HCT116 (cell line): ENCODE measurements around the gene GRM2. TPM values are rescaled to one million over a fixed set of nuclear protein-coding genes. Genes with fewer than 3 reads are reported as not detected.

Source experiments
- ATAC-seq: fragments of 200-7000 bp; cut with Tn5 transposase; 2 replicates; pipeline ENCODE4 v1.9.1; 2020; ENCODE audit warnings: mild to moderate bottlenecking, moderate library complexity
- BruUV-seq: library from RNA; stranded (reverse); fragments of 400-500 nt; replicated peaks from 2 replicates; lab custom pipeline; 2021; lab: Mats Ljungman, UMichigan
- CTCF ChIA-PET: fragments of 300-600 bp; sonication (Branson Sonifier 250); formaldehyde crosslinking; loops from one replicate; lab custom pipeline; 2021; ENCODE audit warnings: antibody characterized with exemption; lab: Charles Lee
- POLR2A ChIA-PET: fragments of 300-600, 350-600 bp; sonication (Branson Sonifier 250); formaldehyde crosslinking; loops from one replicate; lab custom pipeline; 2021; ENCODE audit warnings: antibody characterized with exemption; lab: Charles Lee
- RAD21 ChIA-PET, 2 experiments: fragments of 300-600 bp; sonication (Branson Sonifier 250); formaldehyde crosslinking; loops; one replicate each; lab custom pipeline; 2023; ENCODE audit warnings: low total read pairs in 2 of 2; ENCODE audit not compliant: uncharacterized antibody in 2 of 2, unreplicated experiment in 2 of 2, low non-redundant PET in 1 of 2; lab: Charles Lee
- DNase-seq: peaks from one replicate; pipeline ENCODE4 v3.0.0-alpha.2; 2010; ENCODE audit warnings: low read depth, low spot score
- H2AFZ ChIP-seq: fragments of 200-600 bp; shearing (Covaris generic), sonication (generic); 2 replicates; pipeline ENCODE4 v1.6.1; 2017; ENCODE audit warnings: low read depth, mixed run types, mixed read lengths, antibody characterized with exemption, low read length; ENCODE audit not compliant: poor library complexity, severe bottlenecking
- H3K27ac ChIP-seq: 2 replicates; pipeline ENCODE4 v1.5.1; 2012; ENCODE audit warnings: low read depth, low read length
- H3K27me3 ChIP-seq: fragments of 200-600 bp; sonication (generic); 2 replicates; pipeline ENCODE4 v1.6.1; 2016; ENCODE audit warnings: mixed run types, low read length, mixed read lengths; ENCODE audit not compliant: insufficient read depth
- H3K36me3 ChIP-seq, 2 experiments: fragments of 200-500 bp in 1 of 2; fragments of 200-600 bp in 1 of 2; sonication (Bioruptor generic) in 1 of 2; sonication (generic) in 1 of 2; 2 replicates each; pipeline versions ENCODE4 v1.5.1 to v1.6.1; 2014 to 2016; ENCODE audit warnings: low read length in 2 of 2, inconsistent platforms in 1 of 2, mixed read lengths in 1 of 2, mixed run types in 1 of 2; ENCODE audit not compliant: insufficient read depth in 2 of 2, control insufficient read depth in 1 of 2
- H3K4me1 ChIP-seq, 2 experiments: fragments of 200-600 bp in 1 of 2; sonication (generic) in 1 of 2; 2 replicates each; pipeline versions ENCODE4 v1.5.1 to v1.6.1; 2012 to 2017; ENCODE audit warnings: low read length in 2 of 2, inconsistent platforms in 1 of 2, mild to moderate bottlenecking in 1 of 2, mixed read lengths in 1 of 2, mixed run types in 1 of 2, moderate library complexity in 1 of 2; ENCODE audit not compliant: insufficient read depth in 2 of 2, control insufficient read depth in 1 of 2
- H3K4me2 ChIP-seq: fragments of 200-600 bp; sonication (generic); 2 replicates; pipeline ENCODE4 v1.6.1; 2017; ENCODE audit warnings: mixed run types, low read length, mixed read lengths
- H3K4me3 ChIP-seq, 2 experiments: fragments of 200-600 bp in 1 of 2; sonication (generic) in 1 of 2; replicated peaks in 1 of 2; 2 replicates each; pipeline ENCODE4 v1.5.1; 2011 to 2016; ENCODE audit warnings: low read length in 2 of 2, control low read depth in 1 of 2, low read depth in 1 of 2, mild to moderate bottlenecking in 1 of 2, mixed read lengths in 1 of 2, mixed run types in 1 of 2
- H3K79me2 ChIP-seq: fragments of 200-600 bp; sonication (generic); 2 replicates; pipeline ENCODE4 v1.6.1; 2017; ENCODE audit warnings: mild to moderate bottlenecking, mixed run types, low read length, moderate library complexity, mixed read lengths; ENCODE audit not compliant: insufficient read depth
- H3K9ac ChIP-seq: fragments of 200-600 bp; sonication (generic); 2 replicates; pipeline ENCODE4 v1.6.1; 2016; ENCODE audit warnings: low read length, mixed read lengths
- H3K9me2 ChIP-seq: fragments of 200-600 bp; sonication (generic), shearing (Covaris generic); 2 replicates; pipeline ENCODE4 v1.6.1; 2017; ENCODE audit warnings: mixed run types, mild to moderate bottlenecking, moderate library complexity; ENCODE audit not compliant: insufficient read depth
- H3K9me3 ChIP-seq, 2 experiments: fragments of 200-500 bp in 1 of 2; fragments of 200-600 bp in 1 of 2; sonication (Bioruptor generic) in 1 of 2; sonication (generic) in 1 of 2; 2 replicates each; pipeline ENCODE4 v1.6.1; 2014 to 2017; ENCODE audit warnings: low read length in 2 of 2, mixed read lengths in 2 of 2, inconsistent platforms in 1 of 2, low read depth in 1 of 2, mild to moderate bottlenecking in 1 of 2, mixed run types in 1 of 2, moderate library complexity in 1 of 2; ENCODE audit not compliant: control insufficient read depth in 1 of 2, insufficient read depth in 1 of 2
- H4K20me1 ChIP-seq: fragments of 200-600 bp; sonication (generic), shearing (Covaris generic); 2 replicates; pipeline ENCODE4 v1.6.1; 2017; ENCODE audit warnings: mixed run types, mild to moderate bottlenecking, moderate library complexity; ENCODE audit not compliant: insufficient read depth
- ATF3 ChIP-seq: IDR thresholded peaks from 2 replicates; pipeline ENCODE4 v1.6.1; 2012
- CTCF ChIP-seq, 3 experiments: fragments of 200-600 bp in 1 of 3; sonication (generic) in 1 of 3; IDR thresholded peaks in 2 of 3; conservative IDR thresholded peaks in 1 of 3; 2 replicates each; pipeline ENCODE4 v1.5.1; 2012 to 2017; ENCODE audit warnings: low read depth in 2 of 3, low read length in 2 of 3, antibody characterized with exemption in 1 of 3, borderline replicate concordance in 1 of 3, control low read depth in 1 of 3, mild to moderate bottlenecking in 1 of 3, mixed read lengths in 1 of 3, mixed run types in 1 of 3, moderate library complexity in 1 of 3; ENCODE audit not compliant: insufficient read depth in 1 of 3
- EZH2phosphoT487 ChIP-seq: fragments of 200-600 bp; IDR thresholded peaks from 2 replicates; pipeline ENCODE4 v1.6.1; 2018; ENCODE audit warnings: antibody characterized with exemption, borderline replicate concordance
- RAD21 ChIP-seq: IDR thresholded peaks from 2 replicates; pipeline ENCODE4 v1.6.1; 2012; ENCODE audit warnings: low read depth, mild to moderate bottlenecking
- REST ChIP-seq: IDR thresholded peaks from 2 replicates; pipeline ENCODE4 v1.6.1; 2012; ENCODE audit warnings: low read depth
- intact Hi-C: fragments of 100-400 bp; cut with micrococcal nuclease; formaldehyde crosslinking; loops from 2 replicates; pipeline ENCODE4 v1.10.0; 2022
- total RNA-seq: library from RNA; stranded (reverse); gene quantifications from one replicate; pipeline ENCODE4 v1.2.1, GENCODE V29; 2021; ENCODE audit not compliant: unreplicated experiment

Gene GRM2
- total RNA-seq, 1 experiment from 2014 or later, result 0.32 TPM

GRCh38 chr3:51709675-51710074, 2.8 kb downstream of the GRM2 start (continued):
- TF ChIP-seq REST, result no peak
- TF ChIP-seq EZH2phosphoT487, result no peak
- TF ChIP-seq, all 23 proteins: peak for 0

- ATAC-seq, result peak; percentile 84
- ChIA-PET POLR2A (interaction anchor here (1.1 kb wide), 1 partner anchor 88 kb away, joined by 3 read pairs; no protein-coding TSS in a partner anchor), RAD21 (no interaction called here)
- Histone ChIP-seq H3K9ac (no peak overlapping the region), H3K36me3 (no peaks in the 10 kb centered on the region), H3K9me3 (no peaks in the 10 kb centered on the region), H3K9me2 (no peaks in the 10 kb centered on the region)
- intact Hi-C loops, result no loop called here
- TF ChIP-seq RAD21, result peak; percentile 44
- peak; percentile 6 to 23 (median 16); a peak in 3 of 6 replicates for TF ChIP-seq CTCF (IDR thresholded peaks at IDR 0.05 in 2 of 3, conservative IDR thresholded peaks at IDR 0.05 in 1 of 3; ENCODE audit: borderline replicate concordance in 1 of 3, insufficient read depth in 1 of 3, low read depth in 2 of 3, low read length in 2 of 3)
- TF ChIP-seq ATF3, result no peak
- TF ChIP-seq, all 23 proteins: peak for 2
- Histone ChIP-seq H3K4me2 (no peak overlapping the region), H3K27me3 (0 out of 2 replicates have a peak, but pooled peaks cover 4% of the 10 kb centered on the region), H3K79me2 (no peaks in the 10 kb centered on the region), H2AFZ (no peak overlapping the region), H3K4me1 (no peaks in the 10 kb centered on the region), H4K20me1 (no peaks in the 10 kb centered on the region), H3K4me3 (no peak overlapping the region), H3K27ac (no peak overlapping the region)
- BruUV-seq, result no TSS peak
- DNase-seq, result no peak
- CTCF ChIA-PET, result interaction anchor here (0.8 to 1.9 kb wide), 4 partner anchors 8 to 211 kb away, joined by 3 to 12 read pairs (median 4); partner anchors contain the start of gene DCAF1
Observed at GRCh38 chr3:51710631-51711351, 3.9 kb downstream of the GRM2 start.
